Dendritic cell treated with granulocyte-macrophage colony-stimulating factor and Interleukin-4, amounts not matched to agents 40 ng/mL and 50 ng/mL, for 4 days (primary cell): ENCODE results near the gene MYB.

ENCODE experiments used
- H3K27ac Mint-ChIP-seq: one replicate; pipeline ENCODE4 v1.8.0; 2022; ENCODE audit warnings: mild to moderate bottlenecking, mixed read lengths
- H3K27me3 Mint-ChIP-seq: one replicate; pipeline ENCODE4 v1.8.0; 2022; ENCODE audit warnings: mild to moderate bottlenecking, mixed read lengths
- H3K36me3 Mint-ChIP-seq: one replicate; pipeline ENCODE4 v1.8.0; 2022; ENCODE audit warnings: low read depth, mixed read lengths
- H3K4me1 Mint-ChIP-seq: one replicate; pipeline ENCODE4 v1.8.0; 2022; ENCODE audit warnings: low read depth, mixed read lengths
- H3K4me3 Mint-ChIP-seq: one replicate; pipeline ENCODE4 v1.8.0; 2022; ENCODE audit warnings: mild to moderate bottlenecking, moderate library complexity, mixed read lengths
- H3K9me3 Mint-ChIP-seq: one replicate; pipeline ENCODE4 v1.8.0; 2022; ENCODE audit warnings: mixed read lengths
- intact Hi-C: fragments of 100-400 bp; cut with micrococcal nuclease; formaldehyde crosslinking; loops from one replicate; pipeline ENCODE4 v1.15.0; 2022

Gene MYB

DNA sequence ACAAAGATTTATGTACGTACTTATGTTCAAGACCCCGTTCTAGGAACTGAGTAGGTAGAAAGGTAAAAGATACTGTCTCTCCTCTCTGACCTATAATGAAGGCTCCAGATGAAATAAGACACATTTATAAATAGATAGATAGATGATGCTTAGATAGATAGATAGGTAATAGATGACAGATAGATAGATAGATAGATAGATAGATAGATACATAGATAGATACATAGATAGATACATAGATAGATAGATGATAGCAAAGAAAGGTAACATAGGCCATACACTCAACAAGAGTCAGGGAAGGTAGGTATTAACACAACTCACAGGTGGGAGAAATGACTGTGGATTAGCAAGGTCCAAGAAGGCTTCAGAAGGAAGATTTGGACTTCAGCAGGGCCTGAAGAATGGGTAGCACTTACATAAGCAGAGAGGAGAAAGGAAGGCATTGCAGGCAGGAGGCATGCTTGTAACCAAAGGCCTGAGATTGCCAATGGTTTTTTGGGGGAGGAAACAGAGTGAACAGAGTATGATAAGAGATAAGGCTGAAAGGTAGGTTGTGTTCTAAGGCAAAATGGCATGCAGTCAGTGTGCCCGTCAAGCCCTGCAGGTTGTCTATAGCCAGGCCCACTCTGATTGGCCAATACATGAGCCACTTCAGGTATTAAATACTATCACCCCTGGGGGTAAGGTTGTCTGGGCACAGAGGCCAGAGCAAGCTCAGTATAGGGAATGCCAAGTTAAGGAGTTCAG, 7.7 kb upstream of the MYB start:
- intact Hi-C loops, result loop anchor here (10.0 kb wide), 1 partner anchor 111 kb away; no protein-coding TSS in a partner anchor
- Mint-ChIP-seq H3K27me3 (no peaks in the 10 kb centered on the region), H3K4me1 (peaks cover 10% of the 10 kb centered on the region), H3K4me3 (no peak overlapping the region), H3K36me3 (no peaks in the 10 kb centered on the region), H3K9me3 (no peaks in the 10 kb centered on the region), H3K27ac (no peak overlapping the region)

DNA sequence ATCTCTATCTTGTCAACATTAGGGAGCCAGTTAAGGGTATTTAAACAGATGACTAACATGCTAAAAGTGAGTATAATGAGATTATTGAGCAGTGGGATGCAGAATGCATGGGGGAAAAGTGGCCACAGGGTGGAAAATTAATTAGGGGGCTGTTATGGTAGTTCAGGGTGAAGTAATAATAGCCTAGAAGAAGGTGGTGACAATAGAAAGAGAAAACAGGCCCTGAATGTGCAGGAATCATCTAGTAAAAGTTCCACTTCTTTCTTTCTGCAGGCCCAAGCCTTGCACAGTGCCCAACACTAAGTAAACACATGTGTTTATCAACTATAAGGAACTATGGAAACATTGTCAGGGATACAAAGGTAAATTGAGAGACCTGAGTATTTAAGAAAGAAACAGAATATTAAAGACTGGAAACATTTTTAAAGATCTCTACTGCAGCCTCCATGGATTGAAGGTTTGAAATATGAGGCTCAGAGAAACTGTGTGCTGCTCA, 7.1 kb upstream of the MYB start:
- peaks cover 10% of the 10 kb centered on the region for H3K4me1 Mint-ChIP-seq
- no peaks in the 10 kb centered on the region for H3K27me3 Mint-ChIP-seq
- H3K4me3 Mint-ChIP-seq, result no peak overlapping the region
- no peak overlapping the region for H3K27ac Mint-ChIP-seq
- no peaks in the 10 kb centered on the region for H3K9me3 Mint-ChIP-seq
- intact Hi-C loops, result loop anchor here (10.0 kb wide), 1 partner anchor 111 kb away; no protein-coding TSS in a partner anchor
- no peaks in the 10 kb centered on the region for H3K36me3 Mint-ChIP-seq

GRCh38 chr6:135176058-135176457, 5.0 kb upstream of the MYB start:
- no peaks in the 10 kb centered on the region for H3K36me3 Mint-ChIP-seq
- no peaks in the 10 kb centered on the region for H3K9me3 Mint-ChIP-seq
- no peak overlapping the region for H3K27ac Mint-ChIP-seq
- peaks cover 15% of the 10 kb centered on the region for H3K4me1 Mint-ChIP-seq
- no peaks in the 10 kb centered on the region for H3K27me3 Mint-ChIP-seq
- H3K4me3 Mint-ChIP-seq, result no peak overlapping the region
- intact Hi-C loops, result loop anchor here (10.0 kb wide), 1 partner anchor 109 kb away; no protein-coding TSS in a partner anchor

DNA sequence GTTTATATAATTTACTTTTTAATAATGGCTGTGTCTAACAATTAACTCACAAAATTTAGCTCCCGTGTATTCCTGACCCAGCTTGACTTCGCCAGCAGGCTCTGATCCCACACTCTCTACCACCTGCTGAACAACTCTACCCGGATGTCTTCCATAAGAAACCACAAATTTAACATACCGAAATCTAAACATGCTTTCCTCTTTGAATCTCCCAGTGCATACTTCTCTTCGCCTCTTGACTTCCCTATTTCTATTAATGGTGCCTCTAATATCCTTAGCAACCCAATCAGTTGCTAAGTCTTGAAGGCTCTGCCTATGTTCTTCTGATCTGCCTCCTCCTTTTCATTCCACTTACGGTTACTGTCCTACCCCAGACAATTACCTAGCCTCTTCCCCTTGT, 4.6 kb upstream of the MYB start:
- intact Hi-C loops, result loop anchor here (10.0 kb wide), 1 partner anchor 108 kb away; no protein-coding TSS in a partner anchor
- H3K4me1 Mint-ChIP-seq, result peaks cover 16% of the 10 kb centered on the region
- no peaks in the 10 kb centered on the region for H3K36me3 Mint-ChIP-seq
- H3K27ac Mint-ChIP-seq, result no peak overlapping the region
- no peaks in the 10 kb centered on the region for H3K27me3 Mint-ChIP-seq
- no peaks in the 10 kb centered on the region for H3K9me3 Mint-ChIP-seq
- peak overlapping the region; percentile 10 for H3K4me3 Mint-ChIP-seq

- H3K9me3 Mint-ChIP-seq, result no peaks in the 10 kb centered on the region
These were observed 1.7 kb upstream of the MYB start for GRCh38 chr6:135179372-135179771.

GRCh38 chr6:135179920-135180541, 1.1 kb upstream of the MYB start:
- Mint-ChIP-seq H3K4me1 (peaks cover 42% of the 10 kb centered on the region), H3K27ac (peak overlapping the region; percentile 71), H3K9me3 (no peaks in the 10 kb centered on the region), H3K36me3 (peaks cover 11% of the 10 kb centered on the region), H3K4me3 (peak overlapping the region; percentile 87), H3K27me3 (peaks cover 1% of the 10 kb centered on the region)
- intact Hi-C loops, result loop anchor here (10.0 kb wide), 1 partner anchor 105 kb away; no protein-coding TSS in a partner anchor

More at GRCh38 chr6:135179372-135179771, 1.7 kb upstream of the MYB start:
- peaks cover 1% of the 10 kb centered on the region for H3K27me3 Mint-ChIP-seq
- H3K4me1 Mint-ChIP-seq, result peaks cover 42% of the 10 kb centered on the region
- H3K4me3 Mint-ChIP-seq, result no peak overlapping the region
- intact Hi-C loops, result loop anchor here (10.0 kb wide), 1 partner anchor 105 kb away; no protein-coding TSS in a partner anchor
- H3K36me3 Mint-ChIP-seq, result peaks cover 11% of the 10 kb centered on the region
- H3K27ac Mint-ChIP-seq, result no peak overlapping the region

DNA sequence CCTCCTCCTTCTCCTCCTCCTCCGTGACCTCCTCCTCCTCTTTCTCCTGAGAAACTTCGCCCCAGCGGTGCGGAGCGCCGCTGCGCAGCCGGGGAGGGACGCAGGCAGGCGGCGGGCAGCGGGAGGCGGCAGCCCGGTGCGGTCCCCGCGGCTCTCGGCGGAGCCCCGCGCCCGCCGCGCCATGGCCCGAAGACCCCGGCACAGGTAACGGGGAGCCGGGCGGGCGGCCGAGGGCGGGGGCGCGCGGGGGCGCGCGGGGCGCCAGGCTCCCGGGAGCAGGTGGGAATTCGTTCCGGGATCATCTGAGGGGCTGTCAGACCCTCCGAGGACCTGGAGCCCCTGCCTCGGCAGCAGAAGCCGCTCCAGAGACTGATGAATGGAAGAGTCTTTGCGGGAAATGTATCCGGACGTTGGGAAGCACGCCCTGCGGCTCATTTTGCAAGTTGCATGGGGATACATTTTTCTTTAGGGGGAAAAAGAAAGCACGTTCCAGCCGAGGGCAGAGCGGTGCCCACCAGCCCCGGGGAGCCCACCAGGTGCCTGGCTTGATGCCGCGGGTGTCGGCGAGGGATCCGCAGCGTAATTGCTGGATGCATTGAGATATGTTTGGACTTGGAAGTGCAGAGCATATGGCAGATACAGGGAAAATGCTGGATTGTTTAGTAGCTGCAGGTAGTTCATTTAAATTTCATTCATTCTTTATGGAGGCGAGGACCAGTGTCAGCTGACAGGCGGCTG, 394 bp downstream of the MYB start:
- Mint-ChIP-seq H3K4me1 (peaks cover 49% of the 10 kb centered on the region), H3K36me3 (peaks cover 11% of the 10 kb centered on the region), H3K27me3 (peaks cover 1% of the 10 kb centered on the region), H3K9me3 (no peaks in the 10 kb centered on the region), H3K27ac (peak overlapping the region; percentile 74), H3K4me3 (peak overlapping the region; percentile 86)
- intact Hi-C loops, result no loop called here

- Mint-ChIP-seq H3K4me1 (peaks cover 43% of the 10 kb centered on the region), H3K4me3 (peak overlapping the region; percentile 86), H3K27ac (peak overlapping the region; percentile 74), H3K9me3 (no peaks in the 10 kb centered on the region), H3K27me3 (peaks cover 1% of the 10 kb centered on the region), H3K36me3 (peaks cover 11% of the 10 kb centered on the region)
- intact Hi-C loops, result no loop called here
These were observed 1.2 kb downstream of the MYB start for GRCh38 chr6:135182071-135183001.

DNA sequence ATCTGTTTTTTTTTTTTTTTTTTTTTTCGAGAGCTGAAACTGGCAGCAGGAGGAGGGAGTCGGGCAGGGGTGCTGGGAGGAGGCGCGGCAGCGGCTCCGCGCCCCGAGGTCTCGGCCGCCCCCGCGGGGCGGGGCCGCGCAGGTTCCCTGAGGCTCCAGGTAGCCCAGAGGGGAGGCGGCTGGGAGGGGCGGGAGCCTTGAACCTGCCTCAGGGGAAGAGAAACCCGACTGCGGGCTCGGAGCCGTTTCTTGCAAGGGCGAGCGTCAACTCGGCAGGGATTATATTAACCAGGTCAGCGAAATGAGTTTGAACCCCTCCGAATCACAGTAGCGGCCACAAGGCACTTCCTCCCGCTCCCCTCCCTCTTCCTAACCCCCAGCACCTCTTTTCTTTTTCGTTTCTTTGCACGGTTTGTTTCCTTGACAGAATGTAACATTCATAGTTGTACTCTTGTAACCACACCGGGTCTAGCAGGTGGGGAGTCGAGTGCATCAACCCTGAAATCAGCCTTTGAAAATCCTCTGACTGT, 2.0 kb downstream of the MYB start:
- H3K4me3 Mint-ChIP-seq, result peak overlapping the region; percentile 86
- H3K4me1 Mint-ChIP-seq, result peaks cover 43% of the 10 kb centered on the region
- no peaks in the 10 kb centered on the region for H3K9me3 Mint-ChIP-seq
- H3K27ac Mint-ChIP-seq, result peak overlapping the region; percentile 74
- intact Hi-C loops, result no loop called here
- H3K36me3 Mint-ChIP-seq, result peaks cover 11% of the 10 kb centered on the region
- H3K27me3 Mint-ChIP-seq, result peaks cover 1% of the 10 kb centered on the region

- Mint-ChIP-seq H3K9me3 (no peaks in the 10 kb centered on the region), H3K27ac (peak overlapping the region; percentile 74), H3K27me3 (peaks cover 1% of the 10 kb centered on the region), H3K4me3 (peak overlapping the region; percentile 86), H3K36me3 (peaks cover 11% of the 10 kb centered on the region), H3K4me1 (peaks cover 46% of the 10 kb centered on the region)
- intact Hi-C loops, result no loop called here
These were observed 2.7 kb downstream of the MYB start for GRCh38 chr6:135183532-135184440.

DNA sequence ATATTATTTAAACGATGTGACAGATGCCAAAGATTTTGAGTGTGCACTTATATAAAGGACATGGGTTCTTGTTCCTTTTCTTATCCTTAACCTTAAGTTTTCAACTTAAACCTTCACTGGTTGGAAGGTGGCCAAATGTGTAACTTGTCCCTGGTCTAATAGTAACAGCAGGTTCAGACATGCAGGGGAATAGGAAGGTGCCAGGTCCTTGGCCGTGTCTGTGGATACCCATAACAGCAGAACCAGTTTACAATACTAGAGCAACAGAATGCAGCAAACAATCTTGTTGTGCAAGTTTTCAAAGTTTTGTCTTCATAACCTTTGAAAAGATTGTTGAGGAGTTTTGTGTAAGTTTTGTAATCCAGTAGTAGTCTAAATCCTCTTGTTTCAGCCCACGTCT, 4.4 kb downstream of the MYB start:
- H3K36me3 Mint-ChIP-seq, result peaks cover 11% of the 10 kb centered on the region
- H3K4me1 Mint-ChIP-seq, result peaks cover 53% of the 10 kb centered on the region
- peaks cover 1% of the 10 kb centered on the region for H3K27me3 Mint-ChIP-seq
- no peaks in the 10 kb centered on the region for H3K9me3 Mint-ChIP-seq
- H3K4me3 Mint-ChIP-seq, result no peak overlapping the region
- intact Hi-C loops, result no loop called here
- no peak overlapping the region for H3K27ac Mint-ChIP-seq

- Mint-ChIP-seq H3K36me3 (peaks cover 11% of the 10 kb centered on the region), H3K4me1 (peaks cover 53% of the 10 kb centered on the region), H3K4me3 (no peak overlapping the region), H3K27me3 (peaks cover 1% of the 10 kb centered on the region), H3K27ac (no peak overlapping the region), H3K9me3 (no peaks in the 10 kb centered on the region)
- intact Hi-C loops, result no loop called here
These were observed 5.1 kb downstream of the MYB start for GRCh38 chr6:135186255-135186654.
